Gastrocnemius medialis (tissue), 4 donors: ENCODE results near the gene NPIPB6. TPM values are rescaled to one million over a fixed set of nuclear protein-coding genes. Genes with fewer than 3 reads are reported as not detected.

ENCODE experiments used
- ATAC-seq, 2 donors: fragments of 150-250 bp; one replicate each; pipeline ENCODE4 v1.9.1; 2016
- DNase-seq, 2 donors: peaks; one replicate each; pipeline ENCODE4 v3.0.0-alpha.2; 2019
- H3K27ac ChIP-seq, 4 donors: fragments of 200-600 bp; sonication (generic); 1 replicate in 1 of 4; 2 replicates in 3 of 4; pipeline ENCODE4 v1.5.1; 2016 to 2018; ENCODE audit warnings: mild to moderate bottlenecking in 2 of 4, moderate library complexity in 1 of 4
- H3K27me3 ChIP-seq, 3 donors: fragments of 200-600 bp; sonication (generic) in 2 of 3; 1 replicate in 1 of 3; 2 replicates in 2 of 3; pipeline versions ENCODE4 v1.5.1 to v1.6.0; 2016 to 2019; ENCODE audit warnings: mild to moderate bottlenecking in 1 of 3, moderate library complexity in 1 of 3
- H3K36me3 ChIP-seq, 2 donors: fragments of 200-600 bp; sonication (generic) in 1 of 2; one replicate each; pipeline ENCODE4 v1.5.1; 2017 to 2018
- H3K4me1 ChIP-seq, 2 donors: fragments of 200-600 bp; sonication (generic) in 1 of 2; one replicate each; pipeline ENCODE4 v1.5.1; 2016 to 2017; ENCODE audit warnings: mild to moderate bottlenecking in 2 of 2
- H3K4me3 ChIP-seq, 4 donors: fragments of 200-600 bp; sonication (generic) in 3 of 4; 1 replicate in 1 of 4; 2 replicates in 3 of 4; pipeline ENCODE4 v1.5.1; 2016 to 2019; ENCODE audit warnings: mild to moderate bottlenecking in 2 of 4
- H3K9me3 ChIP-seq, 3 donors: fragments of 200-600 bp; sonication (generic) in 2 of 3; 1 replicate in 1 of 3; 2 replicates in 2 of 3; pipeline ENCODE4 v1.5.1; 2016 to 2019
- CTCF ChIP-seq, 5 experiments: fragments of 450-650 bp in 3 of 5; fragments of 200-600 bp in 2 of 5; sonication (generic) in 2 of 5; IDR thresholded peaks in 4 of 5; conservative IDR thresholded peaks in 1 of 5; 1 replicate in 4 of 5; 2 replicates in 1 of 5; pipeline ENCODE4 v1.5.1; 2016 to 2019; ENCODE audit warnings: antibody characterized with exemption in 5 of 5, mild to moderate bottlenecking in 3 of 5, moderate library complexity in 3 of 5
- POLR2A ChIP-seq, 2 donors: fragments of 450-650 bp; IDR thresholded peaks; one replicate each; pipeline ENCODE4 v1.6.1; 2017; ENCODE audit warnings: antibody characterized with exemption in 2 of 2, mild to moderate bottlenecking in 2 of 2, moderate library complexity in 2 of 2
- in situ Hi-C, 4 donors: fragments of 200-750 bp; cut with MboI; loops; one replicate each; pipeline versions ENCODE4 v1.15.0 to v1.8.0; 2017; ENCODE audit warnings: low sequenced_read_pairs in 4 of 4
- intact Hi-C: fragments of 100-400 bp; cut with DNase I; formaldehyde crosslinking; loops from one replicate; pipeline ENCODE4 v1.15.1; 2023; ENCODE audit warnings: low total_unique reads
- total RNA-seq, 4 donors: library from RNA; depleted of rRNA; stranded (reverse); fragments of >200 nt; gene quantifications; one replicate each; pipeline versions ENCODE4 v1.1.0 to v1.2.3, GENCODE V29; 2016

The NPIPB6 gene
- total RNA-seq, 4 donors from 2014 or later: 0.38 to 10.9 (median 0.53) TPM; not detected in 1

GRCh38 chr16:28310796-28311195, 52.5 kb downstream of the NPIPB6 start:
- no peak overlapping the region for H3K4me3 ChIP-seq
- no peak for DNase-seq
- in situ Hi-C loops (no loop called here), intact Hi-C loops (no loop called here)
- no peaks in the 10 kb centered on the region for H3K4me1 ChIP-seq
- no peak for ATAC-seq
- no peaks in the 10 kb centered on the region for H3K36me3 ChIP-seq
- TF ChIP-seq CTCF (IDR thresholded peaks at IDR 0.05 in 4 of 5, conservative IDR thresholded peaks at IDR 0.05 in 1 of 5) (no peak), POLR2A (IDR thresholded peaks at IDR 0.05) (no peak)
- H3K27ac ChIP-seq: no peak overlapping the region
- H3K27me3 ChIP-seq: no peaks in the 10 kb centered on the region
- H3K9me3 ChIP-seq: no peaks in the 10 kb centered on the region

GRCh38 chr16:28309811-28310311, 53.4 kb downstream of the NPIPB6 start:
- Histone ChIP-seq H3K4me1 (no peaks in the 10 kb centered on the region), H3K27ac (no peak overlapping the region), H3K27me3 (no peaks in the 10 kb centered on the region), H3K36me3 (no peaks in the 10 kb centered on the region), H3K9me3 (no peaks in the 10 kb centered on the region), H3K4me3 (no peak overlapping the region)
- DNase-seq (no peak), ATAC-seq (no peak)
- intact Hi-C loops (no loop called here), in situ Hi-C loops (no loop called here)
- no peak for TF ChIP-seq CTCF (IDR thresholded peaks at IDR 0.05 in 4 of 5, conservative IDR thresholded peaks at IDR 0.05 in 1 of 5)
- no peak for TF ChIP-seq POLR2A (IDR thresholded peaks at IDR 0.05)

- Histone ChIP-seq H3K4me3 (no peak overlapping the region), H3K4me1 (no peaks in the 10 kb centered on the region), H3K27me3 (no peaks in the 10 kb centered on the region), H3K27ac (no peak overlapping the region), H3K9me3 (no peaks in the 10 kb centered on the region), H3K36me3 (no peaks in the 10 kb centered on the region)
- in situ Hi-C loops: no loop called here
- peak; percentile 59 to 70 for ATAC-seq
- peak in 1 of 2 donors; percentile 19 for DNase-seq
- no peak for TF ChIP-seq POLR2A (IDR thresholded peaks at IDR 0.05)
- no peak for TF ChIP-seq CTCF (IDR thresholded peaks at IDR 0.05 in 4 of 5, conservative IDR thresholded peaks at IDR 0.05 in 1 of 5)
- intact Hi-C loops: no loop called here
These were observed 54.3 kb downstream of the NPIPB6 start for GRCh38 chr16:28308794-28309584.

- intact Hi-C loops: no loop called here
- Histone ChIP-seq H3K4me3 (no peak overlapping the region), H3K27ac (no peak overlapping the region), H3K36me3 (no peaks in the 10 kb centered on the region), H3K4me1 (no peaks in the 10 kb centered on the region), H3K9me3 (no peaks in the 10 kb centered on the region), H3K27me3 (no peaks in the 10 kb centered on the region)
- TF ChIP-seq POLR2A (IDR thresholded peaks at IDR 0.05): no peak
- TF ChIP-seq CTCF (IDR thresholded peaks at IDR 0.05 in 4 of 5, conservative IDR thresholded peaks at IDR 0.05 in 1 of 5): no peak
- ATAC-seq: no peak
- in situ Hi-C loops: no loop called here
- no peak for DNase-seq
These were observed 55.4 kb downstream of the NPIPB6 start for GRCh38 chr16:28307936-28308335.
